Pancreas (tissue), 10 donors: ENCODE results near the gene REV3L. TPM values are rescaled to one million over a fixed set of nuclear protein-coding genes. Genes with fewer than 3 reads are reported as not detected.
"Not testable (repeated sequence)": the region's sequence is repeated elsewhere in the genome, so short reads cannot be mapped to it uniquely, and the experiment has no call there.

Source experiments
- ATAC-seq, 4 donors: fragments of 200-7000 bp; cut with Tn5 transposase; one replicate each; pipeline versions ENCODE4 v1.8.0 to v1.9.1; 2020; ENCODE audit warnings: mild to moderate bottlenecking in 4 of 4, moderate library complexity in 4 of 4
- DNase-seq, 6 donors: peaks; one replicate each; pipeline ENCODE4 v3.0.0-alpha.2; 2020
- FAIRE-seq: peaks from 2 replicates; lab custom pipeline; 2012; peaks lifted over from hg19 to GRCh38; lab: Jason Lieb, UNC
- H3K27ac ChIP-seq, 4 donors: fragments of 200-600 bp; sonication (generic); 1 replicate in 3 of 4; 2 replicates in 1 of 4; pipeline versions ENCODE4 v1.5.0 to v1.8.0; 2020
- H3K27me3 ChIP-seq, 4 donors: fragments of 200-600 bp; one replicate each; pipeline ENCODE4 v1.8.0; 2021
- H3K36me3 ChIP-seq, 3 donors: fragments of 200-600 bp; sonication (generic) in 1 of 3; one replicate each; pipeline versions ENCODE4 v1.5.0 to v1.8.0; 2020 to 2021
- H3K4me1 ChIP-seq, 3 donors: fragments of 200-600 bp; one replicate each; pipeline ENCODE4 v1.8.0; 2021
- H3K4me3 ChIP-seq, 4 donors: fragments of 200-600 bp; sonication (generic) in 2 of 4; one replicate each; pipeline versions ENCODE4 v1.5.0 to v1.8.0; 2020 to 2021
- H3K9me3 ChIP-seq, 4 donors: fragments of 200-600 bp; one replicate each; pipeline ENCODE4 v1.8.0; 2021
- WGBS, 2 donors: extraction: QIAGEN DNeasy Blood & Tissue Kit; methylation state at CpG; one replicate each; pipeline ENCODE4 v1.1.7; 2013; 5-methylcytosine and 5-hydroxymethylcytosine counted together
- intact Hi-C, 3 donors: fragments of 100-400 bp; cut with DNase I; formaldehyde crosslinking; loops; one replicate each; pipeline versions ENCODE4 v1.11.1 to v1.14.2; 2022
- polyA plus RNA-seq, 2 donors: library from polyadenylated mRNA; stranded (reverse); fragments of 200-250 nt; gene quantifications; one replicate each; pipeline ENCODE4 v1.2.3, GENCODE V29; 2013
- total RNA-seq, 6 donors: library from RNA; stranded (reverse); fragmentation: NEBNext Ultra II Directional in 4 of 6; extraction: Animal tissue kit (Norgen Biotek cat#: 25700) in 4 of 6; gene quantifications; one replicate each; pipeline versions ENCODE4 v1.2.1 to v1.2.4, GENCODE V29; 2021 to 2023
- TF ChIP-seq, protein P1 (sequence below), 4 donors: fragments of 200-600 bp; sonication (generic) in 3 of 4; IDR thresholded peaks; one replicate each; pipeline versions ENCODE4 v1.5.0 to v1.8.0; 2021; ENCODE audit warnings: antibody characterized with exemption in 4 of 4
- donor health status: healthy with polysubstance abuse.
- donor health status: DM: no; HTN: no; CAD: no; lungs with moderate emphysema.
- donor health status: DM: no; HTN: no; CAD: no.
- donor health status: control.
- donor health status: control.
- donor health status: Bipolar disorder and iron deficiency.
- donor health status: DM: yes; HTN: yes; CAD: no.
- donor health status: DM: no; HTN: no; CAD: no.
- donor health status: DM: no; HTN: no; CAD: no.
- donor health status: DM: yes; HTN: yes; CAD: no.

The REV3L gene
- total and polyA plus RNA-seq, 8 donors = 6.9 to 22.0 (median 15.2) TPM

DNA sequence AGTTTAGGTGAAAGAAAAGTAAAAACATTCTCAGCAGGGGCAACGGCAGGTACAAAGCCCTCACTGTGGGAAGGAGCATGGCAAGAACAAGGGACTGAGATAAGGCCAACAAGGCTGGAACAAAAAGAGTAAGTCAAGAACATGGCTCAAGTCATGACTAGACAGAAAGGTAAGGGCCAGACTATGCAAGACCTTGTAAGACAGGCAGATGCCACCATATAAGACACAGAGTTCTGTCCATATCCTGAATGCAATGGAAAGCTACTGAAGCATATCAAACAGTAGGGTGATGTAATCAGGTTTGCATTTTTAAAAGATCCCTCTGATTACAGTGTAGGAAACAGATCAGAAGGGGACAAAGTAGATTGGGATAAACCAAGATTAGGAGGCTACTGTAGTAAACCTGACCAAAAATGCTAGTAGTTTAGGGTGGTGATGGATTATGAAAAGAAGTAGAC is 5.5 kb downstream of the REV3L start:
- no peaks in the 10 kb centered on the region for H3K27me3 ChIP-seq
- 37 to 53% methylated on average over 1 of the region's 1 CpG for whole genome bisulfite sequencing, 2 donors
- intact Hi-C loops = no loop called here
- no peak for ATAC-seq
- H3K36me3 ChIP-seq = no peaks in the 10 kb centered on the region
- no peak overlapping the region for H3K4me3 ChIP-seq
- H3K27ac ChIP-seq = no peak overlapping the region
- FAIRE-seq = no peak
- no peaks in the 10 kb centered on the region for H3K9me3 ChIP-seq
- TF ChIP-seq, protein P1, sequence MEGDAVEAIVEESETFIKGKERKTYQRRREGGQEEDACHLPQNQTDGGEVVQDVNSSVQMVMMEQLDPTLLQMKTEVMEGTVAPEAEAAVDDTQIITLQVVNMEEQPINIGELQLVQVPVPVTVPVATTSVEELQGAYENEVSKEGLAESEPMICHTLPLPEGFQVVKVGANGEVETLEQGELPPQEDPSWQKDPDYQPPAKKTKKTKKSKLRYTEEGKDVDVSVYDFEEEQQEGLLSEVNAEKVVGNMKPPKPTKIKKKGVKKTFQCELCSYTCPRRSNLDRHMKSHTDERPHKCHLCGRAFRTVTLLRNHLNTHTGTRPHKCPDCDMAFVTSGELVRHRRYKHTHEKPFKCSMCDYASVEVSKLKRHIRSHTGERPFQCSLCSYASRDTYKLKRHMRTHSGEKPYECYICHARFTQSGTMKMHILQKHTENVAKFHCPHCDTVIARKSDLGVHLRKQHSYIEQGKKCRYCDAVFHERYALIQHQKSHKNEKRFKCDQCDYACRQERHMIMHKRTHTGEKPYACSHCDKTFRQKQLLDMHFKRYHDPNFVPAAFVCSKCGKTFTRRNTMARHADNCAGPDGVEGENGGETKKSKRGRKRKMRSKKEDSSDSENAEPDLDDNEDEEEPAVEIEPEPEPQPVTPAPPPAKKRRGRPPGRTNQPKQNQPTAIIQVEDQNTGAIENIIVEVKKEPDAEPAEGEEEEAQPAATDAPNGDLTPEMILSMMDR (IDR thresholded peaks at IDR 0.05) = no peak
- peaks cover 19 to 44% (median 34%) of the 10 kb centered on the region in 3 donors for H3K4me1 ChIP-seq
- DNase-seq = no peak

DNA sequence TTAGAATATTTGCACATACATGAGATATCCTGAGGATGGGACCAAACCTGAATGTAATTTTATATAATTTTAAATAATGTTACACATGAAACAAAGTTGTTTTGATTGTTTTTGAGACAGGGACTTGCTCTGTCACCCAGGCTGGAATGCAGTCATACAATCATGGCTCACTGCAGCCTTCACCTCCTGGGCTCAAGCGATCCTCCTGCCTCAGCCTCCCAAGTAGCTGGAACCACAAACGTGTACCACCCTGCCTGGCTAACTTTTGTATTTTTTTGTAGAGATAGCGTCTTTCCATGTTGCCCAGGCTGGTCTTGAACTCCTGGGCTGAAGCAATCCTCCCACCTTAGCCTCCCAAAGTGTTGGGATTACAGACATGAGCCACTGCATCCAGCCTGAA is 7.0 kb downstream of the REV3L start:
- H3K27me3 ChIP-seq, H3K36me3 ChIP-seq, FAIRE-seq, intact Hi-C loops, H3K27ac ChIP-seq, H3K4me3 ChIP-seq, H3K9me3 ChIP-seq, DNase-seq, ATAC-seq: not testable (repeated sequence)
- peaks cover 19 to 46% (median 31%) of the 10 kb centered on the region in 3 donors for H3K4me1 ChIP-seq
- 91 to 92% methylated on average over 3 of the region's 3 CpGs for WGBS, 2 donors

DNA sequence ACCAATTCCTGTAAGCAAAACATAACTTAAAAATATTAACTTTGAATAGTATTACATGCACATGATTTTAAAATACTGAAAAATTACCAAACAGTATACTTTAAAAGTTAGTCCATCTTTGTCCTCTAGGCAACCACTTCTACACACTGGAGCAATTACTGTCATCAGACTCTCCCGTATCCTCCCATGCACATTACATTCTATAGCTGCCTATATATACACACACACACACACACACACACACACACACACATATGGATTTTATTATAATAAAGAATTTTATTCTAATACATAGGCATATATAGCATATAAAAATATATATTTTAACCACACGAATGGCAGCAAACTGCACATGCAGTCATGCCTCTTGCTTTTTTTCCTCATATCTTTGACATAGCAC is 8.2 kb downstream of the REV3L start:
- DNase-seq (no peak), ATAC-seq (no peak), FAIRE-seq (no peak)
- Histone ChIP-seq H3K9me3 (no peaks in the 10 kb centered on the region), H3K4me1 (peaks cover 13 to 33% (median 19%) of the 10 kb centered on the region in 3 donors), H3K27ac (no peak overlapping the region), H3K36me3 (no peaks in the 10 kb centered on the region), H3K4me3 (no peak overlapping the region), H3K27me3 (no peaks in the 10 kb centered on the region)
- 92% methylated on average over 2 of the region's 2 CpGs for WGBS, 2 donors
- intact Hi-C loops = no loop called here
- TF ChIP-seq, protein P1 (IDR thresholded peaks at IDR 0.05) = no peak

DNA sequence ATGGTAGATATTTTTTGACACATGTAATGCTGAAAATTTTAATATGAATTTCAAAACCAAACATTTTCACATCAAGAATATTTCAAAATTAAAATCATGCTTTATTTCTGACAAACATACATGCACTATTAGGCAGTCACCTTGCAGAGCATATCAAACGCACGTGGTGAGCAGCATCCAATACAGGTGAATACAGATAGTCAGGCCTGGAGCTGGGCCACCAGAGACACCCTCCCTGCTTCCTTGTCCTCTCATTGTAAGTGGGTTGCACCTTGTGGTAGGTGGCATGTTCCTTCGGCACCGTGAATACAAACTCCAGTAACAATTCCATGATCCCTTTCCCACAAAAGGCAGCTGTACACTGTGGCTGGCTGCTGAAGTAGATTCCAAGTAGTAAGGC is 8.9 kb downstream of the REV3L start:
- WGBS, 2 donors = 42 to 54% methylated on average over 4 of the region's 4 CpGs
- ATAC-seq = peak in 1 of 4 donors; percentile 55
- intact Hi-C loops = no loop called here
- Histone ChIP-seq H3K27me3 (no peaks in the 10 kb centered on the region), H3K9me3 (no peaks in the 10 kb centered on the region), H3K36me3 (no peaks in the 10 kb centered on the region), H3K27ac (no peak overlapping the region), H3K4me1 (peaks cover 11 to 28% (median 15%) of the 10 kb centered on the region in 3 donors), H3K4me3 (no peak overlapping the region)
- TF ChIP-seq, protein P1 (IDR thresholded peaks at IDR 0.05) = no peak
- DNase-seq = no peak
- FAIRE-seq = no peak

DNA sequence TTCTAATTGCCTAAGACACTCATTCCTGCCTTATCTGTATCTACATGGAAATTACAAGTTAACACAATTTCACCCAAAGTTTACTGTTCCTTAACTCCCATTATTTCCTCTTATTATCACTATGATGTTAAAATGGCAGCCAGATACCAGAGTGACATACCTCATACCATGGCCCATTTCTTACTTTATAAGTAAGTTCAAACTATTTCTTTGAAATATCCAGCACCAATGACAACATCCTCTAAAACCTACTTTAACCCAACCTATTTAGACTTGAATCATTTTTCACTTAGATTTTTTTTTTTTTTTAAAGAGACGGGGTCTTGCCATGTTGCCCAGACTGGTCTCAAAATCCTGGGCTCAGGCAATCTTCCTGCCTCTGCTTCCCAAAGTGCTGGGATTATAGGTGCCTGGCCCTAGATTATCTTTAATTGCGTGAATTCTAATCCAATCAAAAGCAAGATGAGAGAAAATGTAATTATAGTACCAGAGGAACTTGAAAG is 10.0 kb downstream of the REV3L start:
- Histone ChIP-seq H3K9me3 (no peaks in the 10 kb centered on the region), H3K27me3 (no peaks in the 10 kb centered on the region), H3K36me3 (no peaks in the 10 kb centered on the region), H3K27ac (no peak overlapping the region), H3K4me1 (peaks cover 3 to 17% (median 8%) of the 10 kb centered on the region in 3 donors), H3K4me3 (no peak overlapping the region)
- DNase-seq = no peak
- no peak for ATAC-seq
- WGBS, 2 donors = 94 to 96% methylated on average over 2 of the region's 2 CpGs
- TF ChIP-seq, protein P1 (IDR thresholded peaks at IDR 0.05) = no peak
- FAIRE-seq = no peak
- intact Hi-C loops = no loop called here
